ENCODE measurements around the gene MMUT.

DNA sequence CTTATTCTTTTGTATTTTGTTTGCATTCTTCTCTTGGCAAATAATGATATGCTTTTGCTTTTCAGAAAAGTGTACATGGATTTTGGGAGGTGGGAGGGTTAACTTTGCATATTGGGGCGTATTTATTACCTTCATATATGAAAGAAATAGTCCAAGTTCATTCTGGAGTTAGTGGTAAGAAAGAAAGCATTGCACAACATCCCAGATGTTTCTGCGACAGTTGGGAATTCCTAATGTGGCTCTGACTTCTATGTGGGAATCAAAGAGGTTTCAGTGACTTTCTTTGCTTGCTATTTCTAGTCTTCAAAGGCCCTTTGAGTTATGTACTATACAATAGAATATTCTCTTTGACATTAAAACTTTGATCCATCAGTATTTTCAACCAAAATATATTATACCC lies 78.1 kb downstream of the MMUT start:
- TF ChIP-seq, protein P1, sequence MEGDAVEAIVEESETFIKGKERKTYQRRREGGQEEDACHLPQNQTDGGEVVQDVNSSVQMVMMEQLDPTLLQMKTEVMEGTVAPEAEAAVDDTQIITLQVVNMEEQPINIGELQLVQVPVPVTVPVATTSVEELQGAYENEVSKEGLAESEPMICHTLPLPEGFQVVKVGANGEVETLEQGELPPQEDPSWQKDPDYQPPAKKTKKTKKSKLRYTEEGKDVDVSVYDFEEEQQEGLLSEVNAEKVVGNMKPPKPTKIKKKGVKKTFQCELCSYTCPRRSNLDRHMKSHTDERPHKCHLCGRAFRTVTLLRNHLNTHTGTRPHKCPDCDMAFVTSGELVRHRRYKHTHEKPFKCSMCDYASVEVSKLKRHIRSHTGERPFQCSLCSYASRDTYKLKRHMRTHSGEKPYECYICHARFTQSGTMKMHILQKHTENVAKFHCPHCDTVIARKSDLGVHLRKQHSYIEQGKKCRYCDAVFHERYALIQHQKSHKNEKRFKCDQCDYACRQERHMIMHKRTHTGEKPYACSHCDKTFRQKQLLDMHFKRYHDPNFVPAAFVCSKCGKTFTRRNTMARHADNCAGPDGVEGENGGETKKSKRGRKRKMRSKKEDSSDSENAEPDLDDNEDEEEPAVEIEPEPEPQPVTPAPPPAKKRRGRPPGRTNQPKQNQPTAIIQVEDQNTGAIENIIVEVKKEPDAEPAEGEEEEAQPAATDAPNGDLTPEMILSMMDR (IDR thresholded peaks at IDR 0.05): no peak
- no peak for TF ChIP-seq POLR2A (IDR thresholded peaks at IDR 0.05)

All from upper lobe of left lung (tissue), 4 donors.